C4-2B (cell line): ENCODE data around the gene LRBA.

Experiments
- ZFX ChIP-seq: fragments of 450-650 bp; IDR thresholded peaks from 2 replicates; pipeline ENCODE4 v1.6.1; 2017
- TF ChIP-seq, protein P1 (sequence below): fragments of 450-650 bp; conservative IDR thresholded peaks from 2 replicates; pipeline ENCODE4 v1.5.1; 2017; ENCODE audit warnings: mild to moderate bottlenecking

DNA sequence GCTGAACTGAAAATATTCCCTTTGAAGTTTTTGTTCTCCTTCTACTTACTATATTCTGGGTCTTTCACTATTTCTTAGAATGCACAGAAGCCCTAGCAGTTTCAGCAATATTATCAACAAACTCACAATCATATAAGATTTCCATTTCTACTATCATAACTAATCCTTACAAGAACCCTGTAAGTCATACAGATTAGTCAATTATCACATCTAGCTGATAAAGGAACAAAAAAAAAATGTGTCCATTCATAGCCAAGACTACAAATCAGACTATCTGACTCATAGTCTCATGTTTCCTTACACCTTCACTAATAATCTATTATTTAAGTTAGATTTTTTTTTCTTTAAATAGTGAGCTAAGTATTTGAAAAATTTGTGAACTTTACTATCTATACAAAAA is 72.5 kb downstream of the LRBA start:
- TF ChIP-seq, protein P1, sequence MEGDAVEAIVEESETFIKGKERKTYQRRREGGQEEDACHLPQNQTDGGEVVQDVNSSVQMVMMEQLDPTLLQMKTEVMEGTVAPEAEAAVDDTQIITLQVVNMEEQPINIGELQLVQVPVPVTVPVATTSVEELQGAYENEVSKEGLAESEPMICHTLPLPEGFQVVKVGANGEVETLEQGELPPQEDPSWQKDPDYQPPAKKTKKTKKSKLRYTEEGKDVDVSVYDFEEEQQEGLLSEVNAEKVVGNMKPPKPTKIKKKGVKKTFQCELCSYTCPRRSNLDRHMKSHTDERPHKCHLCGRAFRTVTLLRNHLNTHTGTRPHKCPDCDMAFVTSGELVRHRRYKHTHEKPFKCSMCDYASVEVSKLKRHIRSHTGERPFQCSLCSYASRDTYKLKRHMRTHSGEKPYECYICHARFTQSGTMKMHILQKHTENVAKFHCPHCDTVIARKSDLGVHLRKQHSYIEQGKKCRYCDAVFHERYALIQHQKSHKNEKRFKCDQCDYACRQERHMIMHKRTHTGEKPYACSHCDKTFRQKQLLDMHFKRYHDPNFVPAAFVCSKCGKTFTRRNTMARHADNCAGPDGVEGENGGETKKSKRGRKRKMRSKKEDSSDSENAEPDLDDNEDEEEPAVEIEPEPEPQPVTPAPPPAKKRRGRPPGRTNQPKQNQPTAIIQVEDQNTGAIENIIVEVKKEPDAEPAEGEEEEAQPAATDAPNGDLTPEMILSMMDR, result no peak
- no peak for TF ChIP-seq ZFX
